ENCODE data around the gene LRIG2. TPM values are rescaled to one million over a fixed set of nuclear protein-coding genes. Genes with fewer than 3 reads are reported as not detected.
A peak's percentile ranks its signal among the peaks of the same experiment; 100 is the strongest.

LRIG2 gene
- total and polyA plus RNA-seq, 2 of the 4 experiments (the other 2 are of a cell fraction) = 4.3 to 9.0 TPM

GRCh38 chr1:113140588-113141446 is 67.8 kb downstream of the LRIG2 start:
- no CpG with 5 or more reads among the region's 13 CpGs for WGBS, 2 experiments (ENCODE audit: extremely low coverage in 2 of 2, insufficient read length in 1 of 2)
- POLR2A ChIA-PET (ENCODE audit: unreplicated experiment) = no interaction called here
- TF ChIP-seq, protein P1, sequence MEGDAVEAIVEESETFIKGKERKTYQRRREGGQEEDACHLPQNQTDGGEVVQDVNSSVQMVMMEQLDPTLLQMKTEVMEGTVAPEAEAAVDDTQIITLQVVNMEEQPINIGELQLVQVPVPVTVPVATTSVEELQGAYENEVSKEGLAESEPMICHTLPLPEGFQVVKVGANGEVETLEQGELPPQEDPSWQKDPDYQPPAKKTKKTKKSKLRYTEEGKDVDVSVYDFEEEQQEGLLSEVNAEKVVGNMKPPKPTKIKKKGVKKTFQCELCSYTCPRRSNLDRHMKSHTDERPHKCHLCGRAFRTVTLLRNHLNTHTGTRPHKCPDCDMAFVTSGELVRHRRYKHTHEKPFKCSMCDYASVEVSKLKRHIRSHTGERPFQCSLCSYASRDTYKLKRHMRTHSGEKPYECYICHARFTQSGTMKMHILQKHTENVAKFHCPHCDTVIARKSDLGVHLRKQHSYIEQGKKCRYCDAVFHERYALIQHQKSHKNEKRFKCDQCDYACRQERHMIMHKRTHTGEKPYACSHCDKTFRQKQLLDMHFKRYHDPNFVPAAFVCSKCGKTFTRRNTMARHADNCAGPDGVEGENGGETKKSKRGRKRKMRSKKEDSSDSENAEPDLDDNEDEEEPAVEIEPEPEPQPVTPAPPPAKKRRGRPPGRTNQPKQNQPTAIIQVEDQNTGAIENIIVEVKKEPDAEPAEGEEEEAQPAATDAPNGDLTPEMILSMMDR (conservative IDR thresholded peaks at IDR 0.05; ENCODE audit: low read depth, low read length) = peak; percentile 87
- TF ChIP-seq POLR2A (IDR thresholded peaks at IDR 0.05; ENCODE audit: low read depth, low read length) = no peak
- TF ChIP-seq ELK1 (IDR thresholded peaks at IDR 0.05; ENCODE audit: borderline replicate concordance, low read depth, low read length) = no peak
- TF ChIP-seq, protein P2, sequence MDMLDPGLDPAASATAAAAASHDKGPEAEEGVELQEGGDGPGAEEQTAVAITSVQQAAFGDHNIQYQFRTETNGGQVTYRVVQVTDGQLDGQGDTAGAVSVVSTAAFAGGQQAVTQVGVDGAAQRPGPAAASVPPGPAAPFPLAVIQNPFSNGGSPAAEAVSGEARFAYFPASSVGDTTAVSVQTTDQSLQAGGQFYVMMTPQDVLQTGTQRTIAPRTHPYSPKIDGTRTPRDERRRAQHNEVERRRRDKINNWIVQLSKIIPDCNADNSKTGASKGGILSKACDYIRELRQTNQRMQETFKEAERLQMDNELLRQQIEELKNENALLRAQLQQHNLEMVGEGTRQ (IDR thresholded peaks at IDR 0.05; ENCODE audit: low read depth, low read length) = no peak
- TF ChIP-seq CEBPB (IDR thresholded peaks at IDR 0.05; ENCODE audit: low read depth, low read length) = no peak
- no peak for TF ChIP-seq FOS (IDR thresholded peaks at IDR 0.05; ENCODE audit: low read depth, low read length)
- no peak for TF ChIP-seq MAZ (IDR thresholded peaks at IDR 0.05; ENCODE audit: borderline replicate concordance, low read depth, low read length)
- no peak for TF ChIP-seq CHD1 (IDR thresholded peaks at IDR 0.05; ENCODE audit: low read depth, low read length)
- no peak for TF ChIP-seq BHLHE40 (IDR thresholded peaks at IDR 0.05; ENCODE audit: low read depth, low read length)
- TF ChIP-seq RFX5 (IDR thresholded peaks at IDR 0.05; ENCODE audit: low read depth, low read length) = no peak
- no peak for TF ChIP-seq RCOR1 (IDR thresholded peaks at IDR 0.05; ENCODE audit: insufficient replicate concordance, low read length)
- no peak for TF ChIP-seq MXI1 (IDR thresholded peaks at IDR 0.05; ENCODE audit: borderline replicate concordance, low read depth, low read length)
- no peak for TF ChIP-seq MAFK (IDR thresholded peaks at IDR 0.05; ENCODE audit: low read depth, low read length)
- TF ChIP-seq RAD21 (IDR thresholded peaks at IDR 0.05; ENCODE audit: low read length) = peak; percentile 92

More at GRCh38 chr1:113140588-113141446, 67.8 kb downstream of the LRIG2 start:
- BruUV-seq (replicated peaks) = no TSS peak
- Histone ChIP-seq H4K5ac (ENCODE audit: low read depth, low read length) (peak overlapping the region; percentile 28; the same call in 1 of the 2 replicates), H2BK120ac (ENCODE audit: low read depth, low read length) (peak overlapping the region; percentile 39), H3K9ac (ENCODE audit: low read depth, low read length) (no peak overlapping the region), H3K4me3 (ENCODE audit: insufficient read depth, low read depth, low read length) (no peak overlapping the region), H3K4me2 (ENCODE audit: low read depth, low read length) (no peak overlapping the region), H2AK9ac (replicated peaks; ENCODE audit: low read depth, low read length, poor library complexity) (peak overlapping the region; percentile 11), H2AFZ (replicated peaks; ENCODE audit: low read length, poor library complexity) (peak overlapping the region; percentile 75), H2AK5ac (ENCODE audit: low read depth, low read length) (peak overlapping the region; percentile 20; the same call in 1 of the 2 replicates), H3K36me3 (ENCODE audit: control insufficient read depth, insufficient read depth, low read length) (no peaks in the 10 kb centered on the region), H4K20me1 (ENCODE audit: insufficient read depth, low read length) (no peaks in the 10 kb centered on the region), H3K23ac (ENCODE audit: low read depth, low read length) (no peak overlapping the region), H4K91ac (ENCODE audit: insufficient read depth, low read depth, low read length) (peak overlapping the region; percentile 48), H4K8ac (ENCODE audit: low read depth in 2 of 2, low read length in 2 of 2) (peak overlapping the region in 1 of 2 experiments; percentile 71; a peak in 2 of 4 replicates), H3K27me3 (ENCODE audit: control insufficient read depth, insufficient read depth, low read length) (no peaks in the 10 kb centered on the region), H3K9me1 (ENCODE audit: insufficient read depth, low read length) (peaks cover 9% of the 10 kb centered on the region), H3K56ac (ENCODE audit: extremely low read depth, insufficient read depth, low read length) (no peak overlapping the region), H3K79me1 (ENCODE audit: low read depth in 1 of 2, low read length in 2 of 2) (no peaks in the 10 kb centered on the region), H2BK15ac (ENCODE audit: low read depth, low read length) (peak overlapping the region; percentile 71; the same call in 1 of the 3 replicates), H3K9me3 (ENCODE audit: control insufficient read depth, insufficient read depth, low read length) (no peaks in the 10 kb centered on the region), H2BK20ac (ENCODE audit: low read depth, low read length) (peak overlapping the region; percentile 38), H3K18ac (ENCODE audit: low read depth, low read length) (no peak overlapping the region; the same call in 1 of the 2 replicates), H3K27ac (ENCODE audit: insufficient read depth, low read length) (no peak overlapping the region), H3K4me1 (ENCODE audit: control insufficient read depth, insufficient read depth, low read length) (peaks cover 5% of the 10 kb centered on the region), H3K4ac (ENCODE audit: low read depth, low read length) (peak overlapping the region; percentile 43), H2BK5ac (ENCODE audit: low read depth, low read length, poor library complexity, severe bottlenecking) (no peak overlapping the region), H3K14ac (replicated peaks; ENCODE audit: low read depth, low read length) (no peak overlapping the region; the same call in 1 of the 2 replicates)
- in situ Hi-C loops (cut with MboI; ENCODE audit: low sequenced_read_pairs) = loop anchor here (25.0 kb wide), 1 partner anchor 771 kb away; the partner anchor contains the start of genes AP4B1 and DCLRE1B
- ATAC-seq (ENCODE audit: low read depth) (peak; percentile 84), DNase-seq (peak; percentile 65)
- dilution Hi-C loops (cut with HindIII; ENCODE audit: low sequenced_read_pairs, unreplicated experiment) = no loop called here
- intact Hi-C loops (cut with micrococcal nuclease) = loop anchor here (1.0 to 10.0 kb wide), 4 partner anchors 251 to 794 kb away; partner anchors contain the start of gene MAGI3
- CTCF ChIA-PET = interaction anchor here (1.7 kb wide), 1 partner anchor 543 kb away, joined by 8 read pairs; no protein-coding TSS in a partner anchor

Measured in IMR-90 (cell line).